Lower lobe of right lung (tissue), 2 donors: Measurements from ENCODE around the gene PLTP. TPM values are rescaled to one million over a fixed set of nuclear protein-coding genes. Genes with fewer than 3 reads are reported as not detected.

Experiments used
- ATAC-seq, 2 donors: fragments of 200-7000 bp; cut with Tn5 transposase; one replicate each; pipeline ENCODE4 v1.9.1; 2020 to 2022; ENCODE audit warnings: mild to moderate bottlenecking in 2 of 2, moderate library complexity in 2 of 2
- DNase-seq: peaks from one replicate; pipeline ENCODE4 v3.0.0-alpha.2; 2020
- H3K27ac ChIP-seq: fragments of 200-600 bp; one replicate; pipeline ENCODE4 v1.8.0; 2022
- H3K27me3 ChIP-seq: fragments of 200-600 bp; one replicate; pipeline ENCODE4 v1.8.0; 2022; ENCODE audit warnings: low read depth
- H3K36me3 ChIP-seq: fragments of 200-600 bp; one replicate; pipeline ENCODE4 v1.8.0; 2022; ENCODE audit warnings: mild to moderate bottlenecking
- H3K4me1 ChIP-seq: fragments of 200-600 bp; one replicate; pipeline ENCODE4 v1.8.0; 2022
- H3K4me3 ChIP-seq: fragments of 200-600 bp; one replicate; pipeline ENCODE4 v1.8.0; 2022; ENCODE audit warnings: mild to moderate bottlenecking
- H3K9me3 ChIP-seq: fragments of 200-600 bp; one replicate; pipeline ENCODE4 v1.8.0; 2022
- intact Hi-C: fragments of 100-400 bp; cut with DNase I; formaldehyde crosslinking; loops from one replicate; pipeline ENCODE4 v1.11.0; 2022
- total RNA-seq: library from RNA; stranded (reverse); fragmentation: NEBNext Ultra II Directional; extraction: Animal tissue kit (Norgen Biotek cat#: 25700); gene quantifications from one replicate; pipeline ENCODE4 v1.2.1, GENCODE V29; 2021
- TF ChIP-seq, protein P1 (sequence below): fragments of 200-600 bp; IDR thresholded peaks from one replicate; pipeline ENCODE4 v1.8.0; 2022; ENCODE audit warnings: antibody characterized with exemption, mild to moderate bottlenecking
- donor health status: DM: no; HTN: yes; CAD: no; lungs with severe emphysema.

The PLTP gene
- total RNA-seq, 1 donor from 2014 or later = 145 TPM

DNA sequence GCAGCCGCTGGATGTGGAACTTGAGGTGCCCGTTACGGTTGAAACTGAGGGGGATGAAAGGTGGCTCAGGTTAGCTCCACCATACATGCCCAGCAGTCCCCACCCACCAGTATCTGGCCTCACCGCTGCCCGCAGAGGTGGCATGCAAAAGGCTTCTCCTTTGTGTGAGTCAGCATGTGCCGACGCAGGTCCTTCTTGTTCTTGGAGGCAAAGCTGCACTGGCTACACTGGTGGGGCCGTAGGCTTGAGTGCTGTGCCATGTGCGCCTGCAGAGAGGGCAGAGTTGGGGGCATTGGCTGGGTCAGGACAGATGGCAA is 38.3 kb upstream of the PLTP start:
- ATAC-seq (no peak), DNase-seq (no peak)
- H3K4me3 ChIP-seq = no peak overlapping the region
- H3K9me3 ChIP-seq = no peaks in the 10 kb centered on the region
- TF ChIP-seq, protein P1, sequence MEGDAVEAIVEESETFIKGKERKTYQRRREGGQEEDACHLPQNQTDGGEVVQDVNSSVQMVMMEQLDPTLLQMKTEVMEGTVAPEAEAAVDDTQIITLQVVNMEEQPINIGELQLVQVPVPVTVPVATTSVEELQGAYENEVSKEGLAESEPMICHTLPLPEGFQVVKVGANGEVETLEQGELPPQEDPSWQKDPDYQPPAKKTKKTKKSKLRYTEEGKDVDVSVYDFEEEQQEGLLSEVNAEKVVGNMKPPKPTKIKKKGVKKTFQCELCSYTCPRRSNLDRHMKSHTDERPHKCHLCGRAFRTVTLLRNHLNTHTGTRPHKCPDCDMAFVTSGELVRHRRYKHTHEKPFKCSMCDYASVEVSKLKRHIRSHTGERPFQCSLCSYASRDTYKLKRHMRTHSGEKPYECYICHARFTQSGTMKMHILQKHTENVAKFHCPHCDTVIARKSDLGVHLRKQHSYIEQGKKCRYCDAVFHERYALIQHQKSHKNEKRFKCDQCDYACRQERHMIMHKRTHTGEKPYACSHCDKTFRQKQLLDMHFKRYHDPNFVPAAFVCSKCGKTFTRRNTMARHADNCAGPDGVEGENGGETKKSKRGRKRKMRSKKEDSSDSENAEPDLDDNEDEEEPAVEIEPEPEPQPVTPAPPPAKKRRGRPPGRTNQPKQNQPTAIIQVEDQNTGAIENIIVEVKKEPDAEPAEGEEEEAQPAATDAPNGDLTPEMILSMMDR = no peak
- intact Hi-C loops = no loop called here
- no peaks in the 10 kb centered on the region for H3K27me3 ChIP-seq
- H3K36me3 ChIP-seq = peaks cover 87% of the 10 kb centered on the region
- peaks cover 17% of the 10 kb centered on the region for H3K4me1 ChIP-seq
- no peak overlapping the region for H3K27ac ChIP-seq

DNA sequence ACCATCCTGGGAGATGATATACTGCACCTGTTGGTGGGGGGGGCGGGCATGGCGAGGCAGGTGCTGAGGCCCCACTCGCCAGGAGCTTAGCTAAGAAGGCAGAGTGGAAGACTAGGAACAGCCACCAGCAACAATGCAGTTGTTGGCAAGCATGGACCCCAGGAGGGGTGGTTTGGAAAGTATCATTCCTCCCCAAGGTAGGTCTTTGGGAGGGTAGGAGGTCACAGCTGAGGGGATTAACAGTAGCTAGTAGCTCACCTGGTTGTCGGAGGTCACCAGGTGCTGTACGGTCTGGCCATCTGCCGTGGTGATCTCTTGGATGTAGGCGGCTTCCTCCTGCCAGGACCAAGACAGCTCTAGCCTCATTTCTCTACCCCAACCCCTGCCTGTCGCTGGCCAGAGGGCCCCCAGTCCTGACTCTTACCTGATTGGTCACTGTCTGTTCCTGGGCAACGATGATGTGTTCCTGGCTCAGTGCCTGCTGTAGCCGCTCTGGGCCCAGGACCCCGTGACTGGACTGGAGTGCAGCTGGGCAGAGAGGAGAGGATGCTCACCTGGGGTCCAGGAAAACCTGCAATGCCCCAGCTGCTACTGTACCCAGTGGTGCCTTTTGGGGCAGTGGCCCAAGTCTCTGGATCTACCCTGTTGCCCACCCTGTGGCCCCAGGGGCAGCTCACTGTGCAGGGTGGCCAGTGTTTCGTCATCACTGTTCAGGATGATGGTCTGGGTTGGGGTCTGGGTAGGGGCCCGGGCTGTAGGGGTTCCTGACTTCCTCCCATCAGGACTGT is 37.8 kb upstream of the PLTP start:
- Histone ChIP-seq H3K4me1 (peaks cover 17% of the 10 kb centered on the region), H3K36me3 (peaks cover 92% of the 10 kb centered on the region), H3K27ac (no peak overlapping the region), H3K9me3 (no peaks in the 10 kb centered on the region), H3K27me3 (no peaks in the 10 kb centered on the region), H3K4me3 (no peak overlapping the region)
- no peak for DNase-seq
- TF ChIP-seq, protein P1 = no peak
- ATAC-seq = no peak
- intact Hi-C loops = no loop called here

DNA sequence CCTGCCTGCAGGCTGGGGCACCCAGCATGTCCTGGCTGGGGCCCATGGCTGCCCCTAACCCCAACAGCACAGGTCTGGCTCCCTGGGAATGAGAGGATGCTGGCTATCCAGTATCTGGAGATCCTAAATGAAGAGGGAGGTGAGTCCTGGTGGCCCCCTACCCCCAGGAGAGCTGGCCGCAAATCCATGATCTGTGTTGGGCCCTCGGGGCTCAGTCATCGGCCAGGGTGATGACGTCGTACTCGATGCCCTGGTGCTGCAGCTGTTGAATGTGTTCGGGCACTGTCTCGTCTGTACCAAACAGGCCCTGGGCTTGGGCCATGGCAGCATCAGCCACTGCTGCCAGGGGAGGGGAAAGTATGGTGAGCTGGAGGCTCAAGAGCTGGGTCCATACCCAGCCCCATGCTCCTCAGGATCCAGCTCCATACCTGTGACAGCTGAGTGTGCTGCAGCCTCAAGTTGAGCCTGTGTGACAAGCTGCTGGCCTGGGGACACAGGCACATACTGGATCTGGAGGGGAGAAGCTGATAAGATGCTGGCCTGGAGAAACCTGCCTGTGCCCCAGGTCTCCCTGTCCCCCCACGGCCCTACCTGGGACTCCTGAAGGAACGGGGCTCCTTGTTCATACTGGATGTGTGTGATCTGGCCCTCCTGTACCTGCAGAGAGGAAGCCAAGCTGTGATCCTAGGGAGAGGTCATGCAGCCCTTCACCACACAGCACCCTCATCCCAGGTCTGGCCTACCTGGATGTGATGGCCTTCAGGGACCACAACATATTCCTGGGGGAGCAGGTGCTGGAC is 37.0 kb upstream of the PLTP start:
- ATAC-seq = no peak
- TF ChIP-seq, protein P1 = no peak
- Histone ChIP-seq H3K27ac (no peak overlapping the region), H3K36me3 (peaks cover 100% of the 10 kb centered on the region), H3K27me3 (no peaks in the 10 kb centered on the region), H3K4me1 (peaks cover 17% of the 10 kb centered on the region), H3K9me3 (no peaks in the 10 kb centered on the region), H3K4me3 (no peak overlapping the region)
- DNase-seq = no peak
- intact Hi-C loops = no loop called here

DNA sequence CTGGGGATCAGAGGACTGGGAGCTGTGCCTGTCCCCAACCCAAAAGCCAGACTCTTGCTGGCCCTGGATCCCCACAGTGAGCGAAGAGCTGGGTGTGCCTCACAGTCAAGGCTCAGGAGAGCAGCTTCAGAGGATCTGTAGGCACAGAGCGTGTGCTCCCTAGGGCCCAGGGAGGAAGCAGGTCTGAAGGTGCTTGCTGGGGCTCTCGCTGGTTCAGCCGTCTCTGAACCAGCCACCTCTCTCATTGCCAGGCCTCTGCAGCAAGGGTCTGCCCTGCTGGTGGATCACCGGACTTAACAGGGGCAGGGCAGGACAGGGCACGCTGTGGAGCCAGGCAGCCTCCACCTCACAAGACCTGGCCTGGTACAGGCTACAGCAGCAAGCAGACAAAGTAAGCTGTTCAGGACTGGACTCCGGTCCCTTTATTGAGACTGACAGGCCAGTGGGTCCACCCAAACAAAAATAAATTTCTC is 36.3 kb upstream of the PLTP start:
- Histone ChIP-seq H3K9me3 (no peaks in the 10 kb centered on the region), H3K27ac (no peak overlapping the region), H3K27me3 (no peaks in the 10 kb centered on the region), H3K4me1 (peaks cover 17% of the 10 kb centered on the region), H3K36me3 (peaks cover 100% of the 10 kb centered on the region), H3K4me3 (no peak overlapping the region)
- DNase-seq (no peak), ATAC-seq (no peak)
- TF ChIP-seq, protein P1 = no peak
- intact Hi-C loops = no loop called here

DNA sequence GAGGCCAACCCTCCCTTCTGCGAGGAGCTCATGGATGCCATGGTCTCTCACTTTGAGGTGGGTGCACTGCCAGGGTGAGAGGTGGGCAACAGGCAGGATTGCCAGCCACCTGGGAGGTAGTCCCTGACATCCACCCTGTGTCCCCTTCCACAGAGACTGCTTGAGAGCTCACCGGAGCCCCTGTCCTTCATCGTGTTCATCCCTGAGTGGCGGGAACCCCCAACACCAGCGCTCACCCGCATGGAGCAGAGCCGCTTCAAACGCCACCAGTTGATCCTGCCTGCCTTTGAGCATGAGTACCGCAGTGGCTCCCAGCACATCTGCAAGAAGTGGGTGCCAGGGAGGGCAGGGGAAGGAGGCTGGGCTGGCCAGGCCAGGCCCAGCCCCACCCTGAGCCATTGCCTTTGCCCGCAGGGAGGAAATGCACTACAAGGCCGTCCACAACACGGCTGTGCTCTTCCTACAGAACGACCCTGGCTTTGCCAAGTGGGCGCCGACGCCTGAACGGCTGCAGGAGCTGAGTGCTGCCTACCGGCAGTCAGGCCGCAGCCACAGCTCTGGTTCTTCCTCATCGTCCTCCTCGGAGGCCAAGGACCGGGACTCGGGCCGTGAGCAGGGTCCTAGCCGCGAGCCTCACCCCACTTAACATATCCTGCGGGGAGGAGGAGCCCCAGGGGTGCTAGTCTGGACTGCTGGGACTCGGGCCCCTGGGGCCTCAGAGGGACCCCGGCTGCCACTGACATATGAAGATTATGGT is 35.3 kb upstream of the PLTP start:
- no peaks in the 10 kb centered on the region for H3K27me3 ChIP-seq
- DNase-seq = no peak
- no peak overlapping the region for H3K27ac ChIP-seq
- no peak overlapping the region for H3K4me3 ChIP-seq
- no peaks in the 10 kb centered on the region for H3K9me3 ChIP-seq
- peaks cover 17% of the 10 kb centered on the region for H3K4me1 ChIP-seq
- TF ChIP-seq, protein P1 = no peak
- peaks cover 100% of the 10 kb centered on the region for H3K36me3 ChIP-seq
- intact Hi-C loops = no loop called here
- no peak for ATAC-seq
